ENCODE data around the gene C10orf62.

The C10orf62 gene

DNA sequence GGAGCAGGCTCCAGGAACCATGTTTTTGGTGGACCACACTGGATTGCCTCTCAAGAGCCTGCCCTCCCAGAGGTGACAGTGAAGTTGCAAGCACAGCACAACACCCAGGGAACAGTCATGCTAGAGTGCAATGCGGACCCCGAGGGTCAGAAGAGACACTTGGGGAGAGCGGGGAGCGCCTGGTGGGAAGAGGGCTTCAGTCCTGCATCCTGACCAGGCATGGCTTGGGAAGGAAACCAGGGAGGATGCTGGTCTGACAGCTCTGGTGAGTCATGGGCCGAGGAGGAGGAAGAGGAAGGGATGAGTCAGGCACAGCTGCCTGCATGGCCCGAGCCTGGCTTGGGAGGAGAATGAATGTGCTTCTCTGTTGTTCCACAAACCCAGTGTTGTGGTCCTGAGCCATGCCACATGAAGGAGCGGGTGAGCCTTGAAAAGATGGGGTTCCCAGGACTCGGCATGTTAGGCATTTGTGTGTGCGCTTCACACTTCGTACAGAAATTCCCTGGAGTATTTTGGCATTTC lies 46.4 kb upstream of the C10orf62 start:
- Histone ChIP-seq H3K27ac (replicated peaks; ENCODE audit: low read length) (peak overlapping the region; percentile 86), H3K36me3 (replicated peaks in 1 of 2; ENCODE audit: control insufficient read depth in 2 of 2, insufficient read depth in 2 of 2, low read length in 2 of 2) (no peaks in the 10 kb centered on the region), H2AK5ac (ENCODE audit: low read depth, low read length) (peak overlapping the region; percentile 36), H3K4me3 (ENCODE audit: low read length in 2 of 2) (no peak overlapping the region), H2BK12ac (ENCODE audit: low read length) (no peak overlapping the region), H2AFZ (ENCODE audit: low read length) (peak overlapping the region; percentile 63), H3K14ac (ENCODE audit: low read length) (no peak overlapping the region), H3K23ac (ENCODE audit: low read depth, low read length, poor library complexity) (no peak overlapping the region), H3K79me1 (ENCODE audit: low read depth, low read length) (no peaks in the 10 kb centered on the region), H3K27me3 (ENCODE audit: control insufficient read depth in 3 of 3, insufficient read depth in 3 of 3, low read depth in 1 of 3, low read length in 3 of 3) (no peaks in the 10 kb centered on the region), H2BK15ac (ENCODE audit: low read length) (peak overlapping the region; percentile 69), H3K18ac (ENCODE audit: low read length) (peak overlapping the region; percentile 22), H3K4ac (ENCODE audit: low read length) (peak overlapping the region; percentile 2), H3K4me2 (ENCODE audit: insufficient read depth, low read length, poor library complexity, severe bottlenecking) (no peak overlapping the region), H2BK120ac (ENCODE audit: low read depth, low read length) (peak overlapping the region; percentile 33), H4K8ac (ENCODE audit: low read depth, low read length) (no peak overlapping the region), H3K9ac (ENCODE audit: low read depth, low read length, poor library complexity) (peak overlapping the region; percentile 17), H3K4me1 (ENCODE audit: control insufficient read depth in 2 of 2, insufficient read depth in 1 of 2, low read depth in 1 of 2, low read length in 2 of 2) (peaks cover 25 to 26% of the 10 kb centered on the region in 2 donors), H4K91ac (ENCODE audit: low read depth, low read length, poor library complexity) (no peak overlapping the region), H2BK5ac (ENCODE audit: low read length) (no peak overlapping the region), H3K9me3 (replicated peaks in 1 of 2; ENCODE audit: control insufficient read depth in 2 of 2, insufficient read depth in 1 of 2, low read depth in 1 of 2, low read length in 2 of 2) (no peaks in the 10 kb centered on the region)
- WGBS, 2 donors (ENCODE audit: extremely low coverage in 2 of 2, insufficient read length in 2 of 2, insufficient replicate concordance in 1 of 2): no CpG with 5 or more reads among the region's 10 CpGs
- no peak for DNase-seq (ENCODE audit: low spot score)

DNA sequence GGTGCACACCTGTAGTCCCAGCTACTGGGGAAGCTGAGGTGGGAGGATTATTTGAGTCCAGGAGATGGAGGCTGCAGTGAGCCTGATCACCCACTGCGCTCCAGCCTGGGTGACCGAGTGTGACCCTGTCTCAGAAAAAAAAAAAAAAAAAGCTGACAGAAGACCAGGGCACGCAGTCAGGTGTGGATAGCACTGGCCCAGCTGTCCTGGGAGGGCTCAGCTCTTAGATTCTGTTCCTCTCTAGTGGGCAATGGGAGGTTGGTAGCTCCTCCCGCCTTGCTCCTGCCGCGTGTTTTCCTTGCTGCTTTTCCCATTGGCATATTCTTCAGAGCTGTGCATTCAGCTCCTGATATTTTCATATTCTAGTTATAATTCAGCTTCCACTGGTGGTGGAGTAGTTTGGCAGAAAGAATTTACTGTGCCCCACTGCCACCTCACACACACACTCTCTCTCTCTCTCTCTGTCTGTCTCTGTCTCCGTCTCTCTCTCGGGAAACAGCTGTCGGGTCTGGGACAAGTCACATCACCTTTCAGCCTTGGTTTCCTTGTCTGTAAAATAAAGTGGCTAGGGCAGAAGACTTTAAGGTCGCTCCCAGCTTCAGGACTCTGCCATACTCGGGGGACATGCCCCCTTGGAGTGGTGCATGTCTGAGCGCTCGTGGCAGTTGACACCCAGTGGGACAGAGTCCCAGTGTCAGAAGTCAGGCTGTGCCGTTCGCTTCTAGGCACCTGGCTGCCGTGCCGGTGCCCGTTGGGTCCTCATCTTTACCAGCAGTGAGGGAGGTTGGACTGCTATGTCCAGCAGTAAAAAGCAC lies 42.9 kb upstream of the C10orf62 start:
- DNase-seq (ENCODE audit: low spot score): no peak
- Histone ChIP-seq H3K27ac (replicated peaks; ENCODE audit: low read length) (no peak overlapping the region), H3K4me1 (ENCODE audit: control insufficient read depth in 2 of 2, insufficient read depth in 1 of 2, low read depth in 1 of 2, low read length in 2 of 2) (peaks cover 39 to 42% of the 10 kb centered on the region in 2 donors), H4K91ac (ENCODE audit: low read depth, low read length, poor library complexity) (no peak overlapping the region), H3K4me2 (ENCODE audit: insufficient read depth, low read length, poor library complexity, severe bottlenecking) (no peak overlapping the region), H3K36me3 (replicated peaks in 1 of 2; ENCODE audit: control insufficient read depth in 2 of 2, insufficient read depth in 2 of 2, low read length in 2 of 2) (no peaks in the 10 kb centered on the region), H3K27me3 (ENCODE audit: control insufficient read depth in 3 of 3, insufficient read depth in 3 of 3, low read depth in 1 of 3, low read length in 3 of 3) (no peaks in the 10 kb centered on the region), H3K4me3 (ENCODE audit: low read length in 2 of 2) (no peak overlapping the region), H2BK5ac (ENCODE audit: low read length) (no peak overlapping the region), H3K23ac (ENCODE audit: low read depth, low read length, poor library complexity) (no peak overlapping the region), H3K9me3 (replicated peaks in 1 of 2; ENCODE audit: control insufficient read depth in 2 of 2, insufficient read depth in 1 of 2, low read depth in 1 of 2, low read length in 2 of 2) (no peaks in the 10 kb centered on the region), H3K4ac (ENCODE audit: low read length) (no peak overlapping the region), H2BK12ac (ENCODE audit: low read length) (no peak overlapping the region), H3K18ac (ENCODE audit: low read length) (no peak overlapping the region), H2AFZ (ENCODE audit: low read length) (no peak overlapping the region), H3K14ac (ENCODE audit: low read length) (no peak overlapping the region), H2AK5ac (ENCODE audit: low read depth, low read length) (peak overlapping the region; percentile 20), H2BK15ac (ENCODE audit: low read length) (no peak overlapping the region), H2BK120ac (ENCODE audit: low read depth, low read length) (no peak overlapping the region), H3K9ac (ENCODE audit: low read depth, low read length, poor library complexity) (no peak overlapping the region), H3K79me1 (ENCODE audit: low read depth, low read length) (no peaks in the 10 kb centered on the region), H4K8ac (ENCODE audit: low read depth, low read length) (no peak overlapping the region)
- WGBS, 2 donors (ENCODE audit: extremely low coverage in 2 of 2, insufficient read length in 2 of 2, insufficient replicate concordance in 1 of 2): no CpG with 5 or more reads among the region's 18 CpGs

DNA sequence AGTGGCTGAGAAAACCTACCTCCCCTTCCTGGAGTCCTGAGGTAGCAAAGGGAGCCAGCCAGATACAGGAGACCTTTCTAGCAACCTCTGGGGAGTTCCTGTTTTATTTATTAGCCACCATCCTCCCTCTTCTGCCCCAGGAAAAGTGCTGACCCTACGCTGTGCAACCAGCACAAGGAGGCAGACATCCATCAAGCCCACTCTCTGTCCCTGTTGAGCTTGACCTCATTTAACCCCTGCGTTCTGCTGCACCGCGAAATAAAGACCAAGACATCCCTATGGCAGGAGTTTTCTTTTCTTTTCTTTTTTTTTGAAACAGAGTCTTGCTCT lies 42.3 kb upstream of the C10orf62 start:
- H2BK15ac ChIP-seq (ENCODE audit: low read length): no peak overlapping the region
- H3K4me3 ChIP-seq (ENCODE audit: low read length in 2 of 2): no peak overlapping the region
- no peak overlapping the region for H3K4ac ChIP-seq (ENCODE audit: low read length)
- no peak overlapping the region for H2AFZ ChIP-seq (ENCODE audit: low read length)
- H3K36me3 ChIP-seq (replicated peaks in 1 of 2; ENCODE audit: control insufficient read depth in 2 of 2, insufficient read depth in 2 of 2, low read length in 2 of 2): no peaks in the 10 kb centered on the region
- H3K4me1 ChIP-seq (ENCODE audit: control insufficient read depth in 2 of 2, insufficient read depth in 1 of 2, low read depth in 1 of 2, low read length in 2 of 2): peaks cover 35 to 38% of the 10 kb centered on the region in 2 donors
- H2AK5ac ChIP-seq (ENCODE audit: low read depth, low read length): peak overlapping the region; percentile 20
- no peak overlapping the region for H4K91ac ChIP-seq (ENCODE audit: low read depth, low read length, poor library complexity)
- no peaks in the 10 kb centered on the region for H3K9me3 ChIP-seq (replicated peaks in 1 of 2; ENCODE audit: control insufficient read depth in 2 of 2, insufficient read depth in 1 of 2, low read depth in 1 of 2, low read length in 2 of 2)
- H4K8ac ChIP-seq (ENCODE audit: low read depth, low read length): no peak overlapping the region
- DNase-seq (ENCODE audit: low spot score): no peak
- H2BK5ac ChIP-seq (ENCODE audit: low read length): no peak overlapping the region
- WGBS, 2 donors (ENCODE audit: extremely low coverage in 2 of 2, insufficient read length in 2 of 2, insufficient replicate concordance in 1 of 2): no CpG with 5 or more reads among the region's 4 CpGs
- H3K14ac ChIP-seq (ENCODE audit: low read length): no peak overlapping the region
- H3K4me2 ChIP-seq (ENCODE audit: insufficient read depth, low read length, poor library complexity, severe bottlenecking): no peak overlapping the region
- H2BK120ac ChIP-seq (ENCODE audit: low read depth, low read length): no peak overlapping the region
- H3K79me1 ChIP-seq (ENCODE audit: low read depth, low read length): no peaks in the 10 kb centered on the region
- H3K18ac ChIP-seq (ENCODE audit: low read length): no peak overlapping the region
- no peaks in the 10 kb centered on the region for H3K27me3 ChIP-seq (ENCODE audit: control insufficient read depth in 3 of 3, insufficient read depth in 3 of 3, low read depth in 1 of 3, low read length in 3 of 3)
- no peak overlapping the region for H3K27ac ChIP-seq (replicated peaks; ENCODE audit: low read length)
- H2BK12ac ChIP-seq (ENCODE audit: low read length): no peak overlapping the region
- H3K9ac ChIP-seq (ENCODE audit: low read depth, low read length, poor library complexity): no peak overlapping the region
- no peak overlapping the region for H3K23ac ChIP-seq (ENCODE audit: low read depth, low read length, poor library complexity)

DNA sequence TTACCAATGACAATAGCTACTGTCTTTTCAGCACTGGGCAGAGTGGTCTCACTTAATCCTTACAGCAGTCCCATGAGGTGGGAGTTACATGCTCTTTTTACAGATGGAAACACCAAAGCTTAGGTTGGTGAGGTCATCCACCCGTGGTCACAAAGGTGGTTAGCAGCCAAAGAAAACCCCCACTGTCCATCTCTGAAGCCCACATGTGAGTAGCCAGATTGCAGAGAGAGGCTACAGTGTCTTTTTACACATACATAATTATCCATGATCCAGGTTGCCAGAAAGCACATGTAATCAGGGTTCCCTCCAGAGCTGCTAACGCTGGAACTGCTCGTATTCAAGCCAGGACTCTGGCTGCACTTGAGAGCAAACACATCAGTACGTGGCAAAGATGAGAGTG lies 41.6 kb upstream of the C10orf62 start:
- Histone ChIP-seq H3K27me3 (ENCODE audit: control insufficient read depth in 3 of 3, insufficient read depth in 3 of 3, low read depth in 1 of 3, low read length in 3 of 3) (no peaks in the 10 kb centered on the region), H3K79me1 (ENCODE audit: low read depth, low read length) (no peaks in the 10 kb centered on the region), H3K4me3 (ENCODE audit: low read length in 2 of 2) (no peak overlapping the region), H3K4me1 (ENCODE audit: control insufficient read depth in 2 of 2, insufficient read depth in 1 of 2, low read depth in 1 of 2, low read length in 2 of 2) (peaks cover 28 to 30% of the 10 kb centered on the region in 2 donors), H2AK5ac (ENCODE audit: low read depth, low read length) (no peak overlapping the region), H3K18ac (ENCODE audit: low read length) (no peak overlapping the region), H3K14ac (ENCODE audit: low read length) (no peak overlapping the region), H3K4me2 (ENCODE audit: insufficient read depth, low read length, poor library complexity, severe bottlenecking) (no peak overlapping the region), H2BK5ac (ENCODE audit: low read length) (no peak overlapping the region), H3K9me3 (replicated peaks in 1 of 2; ENCODE audit: control insufficient read depth in 2 of 2, insufficient read depth in 1 of 2, low read depth in 1 of 2, low read length in 2 of 2) (no peaks in the 10 kb centered on the region), H3K9ac (ENCODE audit: low read depth, low read length, poor library complexity) (no peak overlapping the region), H3K36me3 (replicated peaks in 1 of 2; ENCODE audit: control insufficient read depth in 2 of 2, insufficient read depth in 2 of 2, low read length in 2 of 2) (no peaks in the 10 kb centered on the region), H2BK15ac (ENCODE audit: low read length) (no peak overlapping the region), H2AFZ (ENCODE audit: low read length) (no peak overlapping the region), H3K4ac (ENCODE audit: low read length) (no peak overlapping the region), H4K91ac (ENCODE audit: low read depth, low read length, poor library complexity) (no peak overlapping the region), H2BK12ac (ENCODE audit: low read length) (no peak overlapping the region), H2BK120ac (ENCODE audit: low read depth, low read length) (no peak overlapping the region), H4K8ac (ENCODE audit: low read depth, low read length) (no peak overlapping the region), H3K27ac (replicated peaks; ENCODE audit: low read length) (no peak overlapping the region), H3K23ac (ENCODE audit: low read depth, low read length, poor library complexity) (no peak overlapping the region)
- no CpG with 5 or more reads among the region's 4 CpGs for WGBS, 2 donors (ENCODE audit: extremely low coverage in 2 of 2, insufficient read length in 2 of 2, insufficient replicate concordance in 1 of 2)
- no peak for DNase-seq (ENCODE audit: low spot score)
